ENCODE results near the gene SPTB. TPM values are rescaled to one million over a fixed set of nuclear protein-coding genes. Genes with fewer than 3 reads are reported as not detected.

The SPTB gene
- total RNA-seq, 1 experiment from 2014 or later = 2.3 TPM

DNA sequence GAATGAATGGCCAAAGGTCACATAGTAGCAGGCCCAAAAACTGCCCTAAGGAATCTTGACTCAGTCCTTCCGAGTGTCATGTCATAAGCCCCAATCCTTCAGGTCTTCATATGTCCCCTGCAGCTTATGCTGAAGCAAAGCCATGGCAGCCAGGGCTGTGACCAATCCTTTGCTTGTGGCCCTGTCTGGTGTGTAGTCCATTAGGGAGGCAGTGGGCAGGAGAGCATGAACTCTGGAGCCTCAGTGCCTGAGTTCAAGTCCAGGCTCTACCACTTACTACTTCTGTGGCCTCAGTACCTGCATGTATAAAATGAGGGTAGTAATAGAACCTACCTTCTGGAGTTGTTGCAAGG is 155.2 kb downstream of the SPTB start:
- H3K9me3 Mint-ChIP-seq = no peaks in the 10 kb centered on the region
- H3K27me3 Mint-ChIP-seq (ENCODE audit: low read depth) = no peaks in the 10 kb centered on the region; the same call in 1 of the 2 replicates
- H3K79me1 ChIP-seq (ENCODE audit: insufficient read depth, low read depth, low read length, poor library complexity, severe bottlenecking) = peaks cover 6% of the 10 kb centered on the region
- H3K27ac Mint-ChIP-seq = peak overlapping the region in 2 of 3 experiments; percentile 12 to 48; a peak in 1 of 7 replicates
- WGBS (ENCODE audit: extremely low coverage, insufficient read length, low lambda C conversion rate) = no CpG with 5 or more reads among the region's 1 CpG
- H3K36me3 Mint-ChIP-seq (ENCODE audit: insufficient read depth in 1 of 3, low read depth in 3 of 3) = peaks cover 18 to 36% (median 30%) of the 10 kb centered on the region in 3 experiments; a peak in 6 of 7 replicates
- no peak overlapping the region for H3K4me2 ChIP-seq (ENCODE audit: insufficient read depth, insufficient read length, low read length)
- no peaks in the 10 kb centered on the region for H3K9me3 ChIP-seq (ENCODE audit: control insufficient read depth, low read depth, low read length)
- no peaks in the 10 kb centered on the region for H3K23me2 ChIP-seq (ENCODE audit: insufficient read length, low read depth, low read length, poor library complexity, severe bottlenecking)
- H3K18ac ChIP-seq (ENCODE audit: insufficient read length, low read depth, low read length) = no peak overlapping the region
- no peak overlapping the region for H3K4ac ChIP-seq (ENCODE audit: low read depth, low read length)
- no peak overlapping the region for H2AK5ac ChIP-seq (ENCODE audit: insufficient read length, low read length)
- H4K91ac ChIP-seq (ENCODE audit: insufficient read length, low read depth, low read length) = no peak overlapping the region
- peaks cover 69 to 70% of the 10 kb centered on the region in 2 experiments for H3K4me1 Mint-ChIP-seq
- no peak overlapping the region for H4K5ac ChIP-seq (ENCODE audit: insufficient read length, low read depth, low read length)
- H3K4me3 Mint-ChIP-seq = no peak overlapping the region
- no peak overlapping the region for H2BK15ac ChIP-seq (ENCODE audit: low read depth, low read length)
- H3K9ac ChIP-seq (ENCODE audit: extremely low read depth, insufficient read length, low read length) = peak overlapping the region; percentile 3
- no peak overlapping the region for H3K27ac ChIP-seq (ENCODE audit: insufficient read length, low read depth, low read length)
- DNase-seq = no peak
- H3K79me2 ChIP-seq (ENCODE audit: insufficient read depth, low read length) = peaks cover 25% of the 10 kb centered on the region; the same call in 1 of the 2 replicates
- H2AFZ ChIP-seq (ENCODE audit: low read length) = no peak overlapping the region
- peaks cover 2% of the 10 kb centered on the region for H4K20me1 ChIP-seq (ENCODE audit: control insufficient read depth, insufficient read depth, insufficient read length)
- H2BK5ac ChIP-seq (ENCODE audit: insufficient read length, low read length) = no peak overlapping the region
- H4K8ac ChIP-seq (replicated peaks; ENCODE audit: insufficient read length, low read depth, low read length) = no peak overlapping the region
- no peak overlapping the region for H2BK120ac ChIP-seq (ENCODE audit: low read depth, low read length, poor library complexity, severe bottlenecking)
- TF ChIP-seq, protein P1, sequence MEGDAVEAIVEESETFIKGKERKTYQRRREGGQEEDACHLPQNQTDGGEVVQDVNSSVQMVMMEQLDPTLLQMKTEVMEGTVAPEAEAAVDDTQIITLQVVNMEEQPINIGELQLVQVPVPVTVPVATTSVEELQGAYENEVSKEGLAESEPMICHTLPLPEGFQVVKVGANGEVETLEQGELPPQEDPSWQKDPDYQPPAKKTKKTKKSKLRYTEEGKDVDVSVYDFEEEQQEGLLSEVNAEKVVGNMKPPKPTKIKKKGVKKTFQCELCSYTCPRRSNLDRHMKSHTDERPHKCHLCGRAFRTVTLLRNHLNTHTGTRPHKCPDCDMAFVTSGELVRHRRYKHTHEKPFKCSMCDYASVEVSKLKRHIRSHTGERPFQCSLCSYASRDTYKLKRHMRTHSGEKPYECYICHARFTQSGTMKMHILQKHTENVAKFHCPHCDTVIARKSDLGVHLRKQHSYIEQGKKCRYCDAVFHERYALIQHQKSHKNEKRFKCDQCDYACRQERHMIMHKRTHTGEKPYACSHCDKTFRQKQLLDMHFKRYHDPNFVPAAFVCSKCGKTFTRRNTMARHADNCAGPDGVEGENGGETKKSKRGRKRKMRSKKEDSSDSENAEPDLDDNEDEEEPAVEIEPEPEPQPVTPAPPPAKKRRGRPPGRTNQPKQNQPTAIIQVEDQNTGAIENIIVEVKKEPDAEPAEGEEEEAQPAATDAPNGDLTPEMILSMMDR (conservative IDR thresholded peaks at IDR 0.05) = no peak
- no peak overlapping the region for H3K23ac ChIP-seq (ENCODE audit: insufficient read length, low read depth, low read length)
- no peak overlapping the region for H3K14ac ChIP-seq (ENCODE audit: insufficient read depth, low read length)
- H3K4me1 ChIP-seq (ENCODE audit: insufficient read depth, low read length) = peaks cover 21% of the 10 kb centered on the region
- H3K56ac ChIP-seq (ENCODE audit: insufficient read length, low read depth, low read length) = no peak overlapping the region
- H2BK12ac ChIP-seq (ENCODE audit: insufficient read length, low read depth, low read length) = no peak overlapping the region
- no peak overlapping the region for H2BK20ac ChIP-seq (ENCODE audit: low read depth, low read length, poor library complexity, severe bottlenecking)
- no peaks in the 10 kb centered on the region for H3K27me3 ChIP-seq (ENCODE audit: insufficient read depth, low read length)
- H3T11ph ChIP-seq (ENCODE audit: low read length) = no peak overlapping the region
